NCI-H1092 treated with DMSO at 0.1 percent for 48 hours (cell line): Measurements from ENCODE around the gene LTV1.
A peak's percentile ranks its signal among the peaks of the same experiment; 100 is the strongest.
"Not testable (repeated sequence)": the region's sequence is repeated elsewhere in the genome, so short reads cannot be mapped to it uniquely, and the experiment has no call there.

Experiments
- DNase-seq: peaks from one replicate; lab custom pipeline; 2025; lab: John Stamatoyannopoulos, UW

The LTV1 gene, protein sequence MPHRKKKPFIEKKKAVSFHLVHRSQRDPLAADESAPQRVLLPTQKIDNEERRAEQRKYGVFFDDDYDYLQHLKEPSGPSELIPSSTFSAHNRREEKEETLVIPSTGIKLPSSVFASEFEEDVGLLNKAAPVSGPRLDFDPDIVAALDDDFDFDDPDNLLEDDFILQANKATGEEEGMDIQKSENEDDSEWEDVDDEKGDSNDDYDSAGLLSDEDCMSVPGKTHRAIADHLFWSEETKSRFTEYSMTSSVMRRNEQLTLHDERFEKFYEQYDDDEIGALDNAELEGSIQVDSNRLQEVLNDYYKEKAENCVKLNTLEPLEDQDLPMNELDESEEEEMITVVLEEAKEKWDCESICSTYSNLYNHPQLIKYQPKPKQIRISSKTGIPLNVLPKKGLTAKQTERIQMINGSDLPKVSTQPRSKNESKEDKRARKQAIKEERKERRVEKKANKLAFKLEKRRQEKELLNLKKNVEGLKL

DNA sequence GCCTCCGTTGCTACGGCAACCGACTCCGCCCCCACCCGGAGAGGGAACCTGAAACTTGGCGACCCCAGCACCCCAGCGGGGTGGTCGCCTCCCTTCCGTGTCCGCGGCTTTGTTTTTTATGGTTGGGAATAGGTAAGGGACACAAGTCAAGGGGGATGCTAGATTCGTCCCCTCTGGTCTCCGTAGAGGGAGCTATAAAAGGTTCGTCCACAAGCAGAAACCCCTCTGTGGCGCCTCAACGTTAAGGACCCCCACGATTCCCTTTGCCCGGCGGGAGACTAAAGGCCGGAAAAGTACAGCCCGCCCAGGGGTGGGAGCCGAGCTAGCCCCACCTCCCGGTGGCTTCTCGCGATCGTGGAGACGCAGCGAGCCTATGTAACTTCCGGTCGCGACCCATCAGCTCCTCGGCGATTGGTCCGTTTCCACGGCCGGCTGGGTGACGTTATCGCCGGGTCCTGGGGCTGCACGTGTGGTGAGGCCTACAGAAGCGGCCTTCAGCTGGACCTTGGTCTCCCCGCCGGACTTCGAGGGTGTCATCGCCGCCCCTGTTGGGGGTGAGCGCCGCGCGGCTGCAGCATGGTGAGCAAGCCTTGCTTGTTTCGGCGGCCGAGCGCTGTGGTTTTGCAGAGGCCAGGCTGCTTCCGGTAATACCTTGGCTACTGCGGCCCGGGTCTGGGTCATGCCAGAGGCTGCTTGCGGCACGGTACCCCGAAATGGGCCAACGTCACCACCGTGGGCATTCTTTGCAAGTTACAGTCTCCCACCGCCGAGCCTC is at the start of gene LTV1:
LTV1 (plus strand) TSS at position 437 of the 775 bp plus-strand sequence; CDS start at position 577, 140 bp downstream.
- peak; percentile 92 for DNase-seq

DNA sequence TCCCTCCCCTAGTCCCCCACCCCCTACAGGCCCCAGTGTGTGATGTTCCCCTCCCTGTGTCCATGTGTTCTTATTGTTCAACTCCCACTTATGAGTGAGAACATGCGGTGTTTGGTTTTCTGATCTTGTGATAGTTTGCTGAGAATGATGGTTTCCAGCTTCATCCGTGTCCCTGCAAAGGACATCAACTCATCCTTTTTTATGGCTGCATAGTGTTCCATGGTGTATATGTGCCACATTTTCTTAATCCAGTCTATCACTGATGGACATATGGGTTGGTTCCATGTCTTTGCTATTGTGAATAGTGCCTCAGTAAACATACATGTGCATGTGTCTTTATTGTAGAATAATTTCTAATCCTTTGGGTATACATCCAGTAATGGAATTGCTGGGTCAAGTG is 46.6 kb upstream of the LTV1 start:
- not testable (repeated sequence) for DNase-seq

DNA sequence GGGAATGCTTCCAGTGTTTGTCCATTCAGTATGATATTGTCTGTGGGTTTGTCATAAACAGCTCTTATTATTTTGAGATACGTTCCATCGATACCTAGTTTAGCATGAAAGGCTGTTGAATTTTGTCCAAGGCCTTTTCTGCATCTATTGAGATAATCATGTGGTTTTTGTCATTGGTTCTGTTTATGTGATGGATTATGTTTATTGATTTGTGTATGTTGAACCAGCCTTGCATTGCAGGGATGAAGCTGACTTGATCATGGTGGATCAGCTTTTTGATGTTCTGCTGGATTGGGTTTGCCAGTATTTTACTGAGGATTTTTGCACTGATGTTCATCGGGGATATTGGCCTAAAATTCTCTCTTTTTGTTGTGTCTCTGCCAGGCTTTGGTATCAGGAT is 44.7 kb upstream of the LTV1 start:
- DNase-seq = not testable (repeated sequence)

DNA sequence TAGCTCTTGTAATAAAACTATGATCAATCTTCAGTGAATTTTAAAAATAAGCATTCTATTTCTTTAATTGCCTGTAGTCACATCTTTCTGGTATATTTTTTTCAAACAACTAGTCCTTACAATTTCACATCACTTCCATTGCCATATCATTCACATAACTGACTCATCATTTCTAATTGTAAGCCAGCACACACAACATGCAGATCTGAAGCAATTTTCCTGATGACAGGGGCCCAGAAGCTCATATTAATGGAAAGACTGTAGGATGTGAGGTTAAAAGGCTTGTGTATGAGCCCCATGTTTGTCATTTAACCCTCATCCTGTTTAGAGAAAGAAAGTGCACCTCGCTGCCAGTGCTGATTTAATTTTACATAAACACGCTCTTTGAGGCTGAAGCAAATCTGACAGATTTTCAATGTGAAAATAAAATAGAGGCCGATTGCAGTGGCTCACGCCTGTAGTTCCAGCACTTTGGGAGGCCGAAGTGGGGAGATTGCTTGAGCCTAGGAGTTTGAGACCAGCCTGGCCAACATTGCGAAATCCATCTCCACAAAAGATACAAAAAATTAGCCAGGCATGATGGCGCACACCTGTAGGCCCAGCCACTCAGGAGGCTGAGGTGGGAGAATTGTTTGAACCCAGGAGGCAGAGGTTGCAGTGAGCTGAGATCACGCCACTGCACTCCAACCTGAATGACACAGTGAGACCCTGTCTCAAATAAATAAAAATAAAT is 40.1 kb upstream of the LTV1 start:
- DNase-seq = no peak

DNA sequence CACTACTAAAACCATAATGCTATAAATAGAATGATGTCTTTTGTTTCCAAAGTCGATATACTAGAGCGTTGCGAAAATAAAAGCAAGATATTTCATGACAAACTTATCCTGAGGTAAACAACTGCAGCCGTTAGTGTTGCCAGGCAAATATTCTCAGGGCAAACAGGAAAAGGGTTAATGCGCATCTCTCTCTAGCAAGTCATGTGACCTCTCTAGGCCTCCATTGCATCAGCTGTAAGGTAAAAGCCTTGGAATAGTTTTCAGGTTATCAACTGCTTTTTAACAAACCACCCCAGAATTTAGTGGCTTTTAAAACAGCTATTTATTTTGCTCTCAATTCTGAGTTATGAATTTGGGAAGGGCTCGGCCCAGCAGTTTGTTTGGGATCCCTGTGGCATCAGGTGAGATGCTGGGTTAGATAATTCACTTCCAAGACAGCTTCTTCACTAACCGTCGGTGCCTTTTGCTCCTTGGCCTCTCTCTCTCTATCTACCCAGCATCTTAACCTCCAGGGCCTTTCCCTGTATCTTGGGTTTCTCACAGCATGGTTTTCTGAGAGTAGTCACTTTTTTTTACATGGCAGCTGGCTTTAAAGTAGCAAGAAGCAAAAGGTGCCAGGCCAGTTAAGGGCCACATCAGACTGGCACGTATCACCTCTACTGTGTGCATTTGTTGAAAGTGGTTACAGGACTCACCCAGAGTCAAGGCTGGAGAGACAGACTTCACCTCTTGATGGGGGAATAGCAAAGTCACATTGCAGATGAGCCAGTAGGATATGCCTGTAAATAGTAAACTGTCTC is 39.2 kb upstream of the LTV1 start:
- DNase-seq = no peak

DNA sequence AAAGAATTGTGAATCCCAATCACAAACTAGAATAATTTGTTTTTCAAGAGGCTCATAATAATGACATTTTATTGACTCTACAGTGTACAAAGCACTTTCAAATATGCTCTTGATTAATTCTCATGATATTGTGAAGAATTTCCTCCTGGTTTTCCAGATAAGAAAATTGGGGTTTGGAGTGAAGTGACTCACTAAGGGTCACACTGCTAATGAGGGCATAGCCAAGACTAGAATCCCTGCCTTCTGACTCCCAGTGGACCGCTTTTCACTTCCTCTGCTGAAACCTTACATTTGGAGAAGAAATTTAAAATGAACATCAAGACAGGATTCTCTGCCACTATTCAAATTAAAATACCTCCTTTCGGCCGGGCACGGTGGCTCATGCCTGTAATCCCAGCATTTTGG is 38.3 kb upstream of the LTV1 start:
- no peak for DNase-seq

DNA sequence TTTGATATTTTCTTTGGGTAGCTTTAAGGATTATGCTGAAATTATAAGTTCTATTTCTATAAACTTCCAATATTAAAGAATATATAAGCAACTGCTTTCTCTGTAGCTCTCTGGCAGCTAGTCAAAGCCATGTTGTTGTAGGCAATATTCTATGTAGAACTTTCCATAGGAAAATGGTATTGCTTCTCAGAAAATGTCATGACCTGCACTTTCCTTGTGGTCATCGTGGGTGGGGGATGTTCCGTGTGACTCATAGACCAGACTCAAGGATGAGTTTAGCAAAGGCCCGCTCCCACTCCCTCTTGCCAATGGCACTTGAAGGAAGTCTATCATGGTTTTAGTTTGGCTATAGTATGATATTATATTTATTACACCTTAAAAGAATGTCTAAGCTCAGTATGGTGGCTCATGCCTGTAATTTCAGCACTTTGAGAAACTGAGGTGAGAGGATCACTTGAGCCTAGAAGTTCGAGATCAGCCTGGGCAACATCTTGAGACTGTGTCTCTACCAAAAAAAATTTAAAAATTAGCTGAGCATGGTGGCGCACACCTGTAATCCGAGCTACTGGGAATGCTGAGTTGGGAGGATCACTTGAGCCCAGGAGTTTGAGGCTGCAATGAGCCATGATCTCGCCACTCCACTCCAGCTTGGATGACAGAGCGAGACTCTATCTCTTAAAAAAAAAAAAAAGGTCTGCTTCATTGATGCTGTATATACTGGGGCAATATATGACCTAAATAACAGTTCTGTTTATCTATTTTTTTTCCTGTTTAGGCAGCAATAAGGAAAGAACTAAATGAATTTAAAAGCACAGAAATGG is 36.6 kb upstream of the LTV1 start:
- DNase-seq = no peak

DNA sequence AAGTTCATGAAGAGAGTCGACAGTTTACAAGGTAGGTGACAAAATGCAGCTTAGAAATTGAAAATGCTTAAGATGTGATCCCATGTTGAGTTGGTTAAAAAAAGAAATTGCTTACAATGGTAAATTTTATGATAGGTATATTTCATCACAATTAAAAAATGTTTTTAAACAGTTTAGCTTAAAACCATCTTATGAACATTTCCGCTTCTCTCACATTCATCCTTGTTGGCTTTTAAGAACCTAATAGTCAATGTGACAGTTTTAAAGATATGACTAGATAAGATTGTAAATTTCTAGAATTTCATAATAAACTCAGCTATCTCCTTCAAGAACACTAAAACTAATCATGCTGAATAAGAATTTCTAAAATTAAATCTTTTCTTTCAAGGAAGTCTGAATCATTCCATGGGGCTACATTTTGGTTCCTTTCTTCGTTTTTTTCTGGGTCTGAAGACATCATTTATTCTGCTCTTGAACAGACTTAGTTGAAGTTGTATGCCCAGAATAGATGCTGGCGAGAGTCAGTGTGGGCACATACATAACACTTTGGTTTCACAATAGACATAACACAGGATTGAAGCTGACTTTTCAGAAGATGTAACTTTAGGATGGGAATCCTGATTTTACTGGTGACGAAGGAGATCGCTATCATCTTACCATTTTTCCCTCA is 35.9 kb upstream of the LTV1 start:
- no peak for DNase-seq

DNA sequence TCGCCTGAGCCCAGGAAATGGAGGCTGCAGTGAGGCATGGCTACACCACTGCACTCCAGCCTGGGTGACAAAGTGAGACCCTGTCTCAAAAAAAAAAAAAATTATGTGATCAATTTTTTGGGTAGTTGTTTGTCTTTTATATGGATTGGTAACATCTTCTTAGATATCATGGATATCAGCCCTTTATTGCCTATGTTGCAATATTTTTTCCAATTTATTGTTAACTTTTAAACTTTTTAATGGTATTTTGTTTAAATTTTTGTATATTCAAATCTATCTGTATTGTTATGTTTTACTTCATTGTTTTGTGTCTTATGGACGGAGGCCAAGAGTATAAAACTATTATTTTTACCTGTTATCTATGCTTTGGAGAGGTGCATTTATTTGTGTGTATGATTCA is 32.4 kb upstream of the LTV1 start:
- no peak for DNase-seq

DNA sequence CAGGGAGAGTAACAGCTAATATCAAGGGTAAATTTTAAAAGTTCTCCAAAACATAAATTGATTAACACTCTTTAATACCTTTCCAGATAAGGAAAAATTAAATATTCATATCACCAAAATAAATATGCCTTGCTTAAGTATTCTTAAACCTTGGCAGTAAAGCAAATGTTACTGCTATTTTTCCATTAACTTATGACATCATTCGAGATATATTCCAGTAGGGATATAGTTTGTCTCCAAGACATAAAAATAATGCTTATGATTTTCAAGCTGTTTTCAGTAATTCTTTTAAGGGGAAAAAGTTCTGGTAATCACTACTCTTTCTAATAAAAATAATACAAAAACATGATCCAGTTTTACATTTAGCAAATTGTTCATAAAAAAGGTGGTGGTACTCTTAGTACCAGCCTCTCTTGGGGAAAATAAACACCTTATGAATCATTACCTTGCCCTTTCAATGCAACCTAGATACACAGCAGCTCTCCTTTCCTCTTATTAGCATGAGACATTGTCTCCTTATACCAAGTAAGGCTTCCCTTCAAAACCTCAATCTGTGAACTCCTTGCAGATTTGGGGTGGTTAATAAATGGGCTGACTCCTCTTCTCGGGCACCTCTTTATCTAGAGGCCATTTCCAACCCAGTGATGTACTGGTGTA is 31.5 kb upstream of the LTV1 start:
- DNase-seq = no peak

DNA sequence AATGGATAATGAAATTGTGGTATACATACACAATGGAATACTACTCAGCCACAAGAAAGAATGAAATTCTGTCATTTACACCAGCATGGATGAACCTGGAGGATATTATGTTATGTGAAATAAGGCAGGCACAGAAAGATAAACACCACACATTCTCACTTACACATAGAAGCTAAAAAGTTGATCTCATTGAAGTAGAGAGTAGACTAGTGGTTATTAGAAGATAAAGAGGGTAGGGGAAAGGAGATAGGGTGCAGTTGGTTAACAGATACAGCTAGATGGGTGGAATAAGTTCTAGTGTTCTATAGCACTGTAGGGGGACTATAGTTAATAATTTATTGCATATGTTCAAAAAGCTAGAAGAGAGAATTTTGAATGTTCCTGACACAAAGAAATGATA is 25.5 kb upstream of the LTV1 start:
- no peak for DNase-seq

DNA sequence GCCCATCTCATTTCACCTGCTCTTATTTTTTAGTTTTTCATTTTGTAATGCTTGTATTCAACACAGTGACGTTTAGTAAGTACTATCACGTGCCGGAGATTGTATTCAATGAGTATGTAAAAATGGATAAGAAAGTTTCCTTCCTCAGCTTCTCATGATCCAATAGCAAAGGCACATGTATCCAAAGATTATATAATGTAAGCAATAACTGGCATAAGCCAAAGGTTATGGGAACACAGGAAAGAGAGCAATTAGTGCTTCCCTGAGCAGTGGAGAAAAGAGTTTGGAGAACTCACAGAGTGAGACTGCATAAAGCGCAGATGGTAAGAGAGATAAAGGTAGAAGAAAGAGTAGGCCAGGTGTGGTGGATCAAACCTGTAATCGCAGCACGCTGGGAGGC is 21.8 kb upstream of the LTV1 start:
- no peak for DNase-seq

DNA sequence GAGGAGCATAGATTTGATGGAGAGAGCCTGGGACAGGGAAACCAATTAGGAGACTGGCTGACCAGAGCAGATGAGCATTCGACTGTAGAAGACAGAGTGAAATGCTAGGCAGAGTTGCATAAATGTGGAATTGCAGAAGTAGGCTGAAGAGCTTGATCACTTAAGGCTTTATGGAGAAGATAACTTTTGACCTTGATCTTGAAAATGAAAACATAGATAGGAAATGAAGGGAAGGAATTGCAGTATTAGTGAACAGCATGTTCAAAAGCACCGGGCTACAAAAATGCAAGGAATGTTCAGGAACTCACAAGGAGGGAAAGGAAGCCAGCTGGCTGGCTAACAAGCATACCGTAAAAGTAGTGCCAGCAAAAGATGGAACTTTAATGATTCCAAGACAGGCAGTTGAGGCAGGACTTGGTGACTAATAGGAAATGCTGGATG is 20.5 kb upstream of the LTV1 start:
- no peak for DNase-seq

DNA sequence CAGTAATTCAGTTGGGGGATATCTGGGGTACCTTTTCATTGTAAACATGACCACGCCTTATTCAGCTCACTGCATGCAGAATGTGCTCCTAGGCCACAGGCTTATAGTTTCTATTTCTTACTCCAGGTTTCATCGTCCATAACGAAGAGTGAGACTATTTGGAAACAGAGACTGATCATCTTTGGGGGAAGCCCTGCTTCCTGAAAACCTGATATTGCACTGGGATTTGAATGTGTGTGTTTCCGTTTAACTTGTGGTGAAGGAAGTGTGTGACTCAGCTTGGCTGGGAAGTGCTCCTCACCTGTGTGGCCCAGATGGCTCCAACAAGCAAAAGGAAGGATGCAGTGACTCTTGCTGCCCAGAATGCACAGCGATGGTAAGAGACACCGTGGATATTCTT is 19.6 kb upstream of the LTV1 start:
- DNase-seq = no peak

DNA sequence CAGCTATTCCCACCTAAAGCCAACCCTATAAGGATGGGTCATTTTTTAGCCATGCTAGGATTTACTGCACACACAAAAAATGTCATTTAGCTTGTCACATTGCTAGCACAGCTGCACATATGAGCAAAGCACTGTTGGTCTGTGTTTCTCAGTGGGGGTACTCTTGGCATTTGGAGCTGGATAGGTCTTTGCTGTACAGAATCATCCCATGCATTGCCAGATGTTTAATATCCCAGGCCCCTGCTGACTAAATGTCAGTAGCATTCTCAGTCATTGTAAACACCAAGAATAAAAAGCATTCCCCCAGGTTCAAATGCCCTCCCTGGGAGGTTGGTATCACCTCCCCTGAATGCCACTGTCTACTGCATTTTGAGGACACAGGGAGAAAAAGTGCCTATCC is 14.6 kb upstream of the LTV1 start:
- no peak for DNase-seq

DNA sequence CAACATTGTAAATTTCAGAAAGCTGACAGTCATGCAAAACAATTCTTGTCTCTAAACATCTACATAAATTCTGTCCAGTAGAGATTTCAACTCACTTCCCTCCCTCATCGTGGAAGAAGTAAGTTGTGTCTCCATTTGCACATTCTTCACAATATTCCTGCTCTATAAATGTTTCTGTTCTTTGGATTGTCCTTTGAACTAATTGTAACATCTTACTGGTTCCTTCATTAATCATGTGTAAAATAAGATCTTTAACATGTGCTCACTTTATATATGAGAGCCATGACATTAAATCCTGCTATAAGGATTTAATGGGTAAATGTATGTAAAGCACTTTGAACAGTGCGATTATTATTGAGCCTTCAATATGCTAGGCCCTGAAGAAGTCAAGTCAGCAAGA is 7.0 kb upstream of the LTV1 start:
- DNase-seq = no peak

DNA sequence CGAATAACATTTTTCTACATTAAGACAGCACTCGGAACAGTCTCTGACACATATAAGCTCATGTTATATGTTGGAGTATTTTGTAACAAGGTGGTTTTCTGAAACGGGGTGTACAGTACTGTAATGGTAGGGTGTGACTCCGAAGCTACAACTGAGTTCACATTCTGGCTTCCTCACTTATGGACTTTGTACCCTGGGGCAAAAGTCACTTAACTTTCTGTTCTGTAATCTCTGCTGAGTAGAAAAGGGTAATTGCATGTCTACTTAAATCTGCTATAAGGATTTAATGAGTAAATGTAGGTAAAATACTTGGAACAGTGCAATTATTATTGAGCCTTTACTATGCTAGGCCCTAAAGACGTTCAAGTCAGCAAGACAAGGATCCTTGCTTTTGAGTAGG is 4.7 kb upstream of the LTV1 start:
- no peak for DNase-seq

DNA sequence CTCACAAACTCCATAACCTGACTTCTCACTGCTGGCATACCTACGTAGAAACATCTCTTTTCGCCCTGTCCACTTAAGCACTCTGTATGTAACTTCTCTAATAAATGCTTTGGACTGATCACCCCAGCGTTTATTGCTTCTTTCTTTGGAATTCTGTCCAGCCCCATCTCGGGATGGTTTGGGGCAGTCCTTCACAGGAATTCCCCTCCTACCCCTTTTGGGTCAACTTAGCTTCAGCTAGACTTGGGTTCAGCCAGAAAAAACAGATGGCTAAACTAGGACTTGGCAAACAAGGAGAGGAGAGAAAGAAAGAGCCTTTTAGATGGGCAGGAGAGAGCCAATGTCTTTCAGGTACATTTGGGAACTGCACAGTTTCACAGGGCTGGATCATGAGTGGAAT is 3.9 kb upstream of the LTV1 start:
- no peak for DNase-seq

DNA sequence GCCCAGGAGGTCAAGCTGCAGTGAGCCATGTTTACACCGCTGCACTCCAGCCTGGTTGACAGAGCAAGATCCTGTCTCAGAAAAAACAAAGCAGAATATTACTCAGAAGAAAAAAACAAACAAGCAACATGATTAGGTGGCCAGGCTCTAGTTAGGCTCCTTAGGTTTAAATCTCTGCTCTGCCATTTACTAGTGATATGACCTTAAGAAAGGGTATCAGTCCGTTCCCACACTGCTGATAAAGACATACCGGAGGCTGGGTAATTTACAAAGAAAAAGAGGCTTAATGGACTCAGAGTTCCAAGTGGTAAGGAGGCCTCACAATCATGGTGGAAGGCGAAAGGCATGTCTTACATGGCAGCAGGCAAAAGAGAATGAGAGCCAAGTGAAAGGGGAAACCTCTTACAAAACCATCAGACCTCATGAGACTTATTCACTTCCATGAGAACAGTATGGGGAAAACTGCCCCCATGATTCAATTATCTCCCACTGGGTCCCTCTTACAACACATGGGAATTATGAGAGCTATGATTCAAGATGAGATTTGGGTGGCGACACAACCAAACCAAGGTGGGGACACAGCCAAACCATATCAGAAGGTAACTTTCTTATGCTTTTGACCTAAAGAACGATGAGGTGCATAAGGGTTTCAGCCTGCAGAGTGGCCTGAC is 2.4 kb upstream of the LTV1 start:
- DNase-seq = no peak
